NCI-H2196 (cell line): Measurements from ENCODE around the gene C3orf85.

Experiments
- DNase-seq: peaks from one replicate; lab custom pipeline; 2025; ENCODE audit not compliant: unreplicated experiment; lab: John Stamatoyannopoulos, UW

C3orf85 gene

DNA sequence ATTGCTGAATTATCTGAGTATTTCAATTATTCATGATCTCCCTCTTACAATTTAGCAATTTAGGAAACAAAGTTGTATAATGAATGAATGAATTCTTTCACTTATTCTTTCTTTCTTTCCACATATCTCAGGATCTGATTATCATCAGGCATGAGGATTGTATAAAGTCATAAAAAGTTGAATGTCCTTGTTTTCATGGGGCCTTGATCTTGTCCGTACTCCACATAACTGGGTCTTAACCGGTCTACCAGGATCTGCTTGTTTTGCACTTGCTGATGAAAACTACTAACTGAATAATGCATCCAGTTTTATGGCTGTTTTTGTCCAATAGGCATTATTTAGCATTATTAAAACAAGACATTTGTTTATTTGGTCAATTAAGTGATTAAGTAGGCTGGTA is 12.6 kb downstream of the C3orf85 start:
- DNase-seq = no peak

DNA sequence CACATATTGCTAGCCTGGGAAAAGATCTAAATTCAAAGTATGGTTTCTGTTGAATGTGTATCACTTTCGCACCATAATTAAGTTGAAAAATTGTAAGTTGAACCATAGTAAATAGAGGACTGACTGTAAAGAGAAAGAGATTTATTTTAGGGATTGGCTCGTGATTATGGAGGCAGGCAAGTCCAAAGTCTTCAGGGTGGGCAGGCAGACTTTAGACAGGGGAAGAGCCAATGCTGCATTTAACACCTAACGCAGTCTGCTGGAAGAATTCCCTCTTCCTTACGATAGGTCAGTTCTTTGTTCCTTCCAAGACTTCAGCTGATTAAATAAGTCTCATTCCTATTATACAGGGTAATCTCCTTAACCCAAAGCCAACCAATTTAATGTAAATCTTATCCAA is 15.8 kb downstream of the C3orf85 start:
- no peak for DNase-seq

DNA sequence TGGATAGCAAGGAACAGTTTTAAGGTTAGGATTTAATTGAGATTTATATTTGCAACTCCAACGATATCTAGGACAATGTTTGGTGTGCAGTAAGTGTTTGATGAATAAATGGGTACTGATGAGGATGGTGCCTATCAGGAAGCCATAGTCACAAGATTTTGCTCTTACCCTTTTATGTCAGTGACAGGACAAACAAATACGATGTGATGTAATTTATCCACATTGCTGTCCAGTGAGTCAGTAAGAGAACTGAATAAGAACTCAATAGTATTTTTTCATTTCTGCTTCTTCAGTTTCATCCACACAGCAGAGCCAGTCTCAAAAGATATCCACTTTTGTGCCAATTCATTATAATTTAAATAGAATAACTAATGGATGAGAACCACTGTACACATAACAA is 18.5 kb downstream of the C3orf85 start:
- DNase-seq = no peak

DNA sequence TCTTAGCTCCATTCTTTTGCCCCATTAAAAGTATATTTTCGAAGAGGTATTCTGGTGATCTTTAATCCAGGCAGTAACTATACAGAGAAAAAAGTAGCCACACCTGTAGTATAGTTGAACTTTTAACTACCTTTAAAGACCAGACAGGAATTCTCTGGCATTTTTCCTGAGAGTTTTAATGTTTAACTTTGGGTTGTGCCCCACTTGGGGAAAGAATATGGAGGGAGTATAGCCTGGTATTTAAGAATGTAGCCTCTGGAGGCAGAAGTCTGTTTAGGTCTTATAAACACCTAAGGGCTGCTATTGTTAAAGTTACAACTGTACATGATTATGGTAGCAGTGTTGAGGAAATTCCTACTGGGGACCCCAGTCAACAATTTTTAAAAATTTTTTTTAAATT is 19.3 kb downstream of the C3orf85 start:
- DNase-seq = no peak

DNA sequence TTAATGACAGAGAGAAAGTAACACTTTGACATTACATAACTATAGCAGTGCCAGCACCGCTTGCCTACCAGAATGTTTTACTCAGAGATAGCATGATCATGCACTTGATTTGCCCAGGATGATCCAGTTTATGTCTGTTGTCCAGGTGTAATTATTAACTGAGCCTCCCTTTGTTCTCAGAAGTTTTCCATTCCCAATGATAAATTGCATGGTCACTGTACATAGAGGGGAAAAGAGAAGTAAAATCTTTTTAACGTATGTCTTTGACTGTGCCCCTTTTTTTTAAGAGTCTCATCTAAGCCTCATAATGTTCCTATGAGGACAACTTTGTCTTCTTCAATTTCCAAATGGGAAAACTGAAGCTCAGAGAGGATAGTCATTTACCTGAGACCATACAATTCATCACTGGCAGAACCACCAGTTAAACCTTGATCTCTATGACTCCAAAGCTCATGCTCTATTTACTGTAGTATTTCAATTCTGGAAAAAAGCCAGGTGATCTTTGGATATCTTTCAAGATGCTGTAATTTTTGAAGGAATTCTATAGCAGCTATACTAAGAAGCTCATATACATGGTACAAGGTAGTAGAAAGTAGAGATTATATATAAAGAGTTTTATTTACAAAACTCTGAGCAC is 25.1 kb downstream of the C3orf85 start:
- no peak for DNase-seq

DNA sequence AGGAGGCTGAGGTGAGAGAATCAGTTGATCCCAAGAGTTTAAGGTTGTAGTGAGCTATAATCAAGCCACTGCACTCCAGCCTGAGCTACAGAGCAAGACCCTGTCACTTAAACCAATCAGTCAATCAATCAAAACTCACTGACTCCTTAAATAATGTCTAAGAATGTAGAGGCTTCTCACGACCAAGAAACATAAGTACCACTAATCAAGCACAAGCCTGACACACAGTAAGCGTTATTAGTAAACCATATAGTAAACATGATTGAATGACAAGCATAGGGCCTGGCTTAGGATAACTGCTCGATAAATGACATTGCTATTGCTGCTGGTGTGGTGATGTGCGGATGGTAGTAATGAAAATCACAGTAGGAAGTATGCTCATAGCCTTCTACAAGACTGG is 29.4 kb downstream of the C3orf85 start:
- DNase-seq = no peak

DNA sequence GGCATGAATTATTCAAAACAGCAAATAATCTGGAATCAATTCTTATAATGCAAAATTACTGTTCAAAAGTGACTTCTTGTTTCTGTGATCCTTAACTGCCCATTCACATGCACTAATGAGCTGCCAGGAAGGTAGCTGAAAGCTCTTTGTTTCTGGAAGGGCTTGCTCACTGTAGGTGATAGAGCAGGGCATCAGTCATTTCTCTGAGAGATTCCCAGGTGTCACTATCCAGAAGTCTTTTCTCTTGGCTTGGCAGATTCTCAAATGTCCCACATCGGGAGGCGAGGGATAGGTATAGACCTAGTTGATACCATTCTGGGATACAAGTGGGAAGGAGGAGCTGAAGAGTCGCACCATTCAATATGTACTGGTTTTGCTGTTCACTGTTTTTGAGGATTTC is 35.0 kb downstream of the C3orf85 start:
- DNase-seq = no peak

DNA sequence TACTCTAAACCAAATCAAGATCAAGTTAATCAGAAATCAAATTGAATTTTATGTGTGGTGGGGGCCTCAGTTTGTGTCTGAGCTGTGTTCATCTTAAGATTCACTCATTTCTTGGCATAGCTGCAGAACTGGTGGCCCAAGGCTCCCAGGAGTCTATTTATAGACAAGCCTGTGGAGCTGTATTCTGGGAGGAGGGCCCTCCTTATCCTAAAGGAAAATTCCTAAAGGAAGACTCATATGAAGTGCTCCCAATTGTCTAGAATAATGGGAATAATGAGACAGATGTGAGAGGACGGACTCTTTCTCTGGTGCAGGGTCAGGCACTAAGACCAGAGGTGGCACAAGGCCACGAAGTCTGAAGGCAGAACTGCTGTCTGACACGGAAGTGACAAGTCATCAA is 38.9 kb downstream of the C3orf85 start:
- no peak for DNase-seq

DNA sequence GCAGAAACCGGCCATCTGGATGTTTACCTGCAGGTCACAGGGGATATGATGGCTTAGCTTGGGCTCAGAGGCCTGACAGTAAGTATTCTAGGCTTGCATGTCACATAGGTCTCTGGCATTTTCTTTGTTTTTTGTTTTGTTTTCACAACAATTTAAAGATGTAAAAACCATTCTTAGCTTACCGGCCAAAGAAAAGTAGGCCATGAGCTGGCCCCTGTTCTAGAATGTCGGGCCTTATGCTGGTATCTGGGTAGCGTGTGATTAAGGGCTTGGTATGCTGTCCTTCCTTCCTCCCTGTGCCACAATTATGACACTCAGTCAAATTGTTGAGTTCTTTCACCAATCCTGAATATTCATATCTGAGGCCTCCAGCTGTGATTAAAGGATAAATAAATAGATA is 40.2 kb downstream of the C3orf85 start:
- no peak for DNase-seq

DNA sequence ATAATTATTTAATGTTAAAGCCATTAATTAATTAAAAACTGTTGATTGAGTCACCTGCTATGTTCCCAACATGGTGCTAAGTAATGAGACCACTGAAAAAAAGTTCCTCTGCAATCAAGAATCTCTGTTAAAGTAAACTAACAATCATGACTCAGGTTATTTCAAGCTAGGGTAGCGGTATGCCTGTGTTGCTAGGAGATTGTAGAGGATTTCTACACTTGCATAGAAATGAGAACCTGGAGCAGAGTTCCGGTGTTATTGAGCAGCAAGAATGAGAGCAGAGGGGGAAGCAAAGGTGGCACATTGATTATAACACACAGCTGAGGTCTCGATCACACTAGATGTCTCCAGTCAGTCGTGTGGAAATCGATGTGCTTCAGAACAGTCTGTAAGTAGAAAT is 41.4 kb downstream of the C3orf85 start:
- no peak for DNase-seq

DNA sequence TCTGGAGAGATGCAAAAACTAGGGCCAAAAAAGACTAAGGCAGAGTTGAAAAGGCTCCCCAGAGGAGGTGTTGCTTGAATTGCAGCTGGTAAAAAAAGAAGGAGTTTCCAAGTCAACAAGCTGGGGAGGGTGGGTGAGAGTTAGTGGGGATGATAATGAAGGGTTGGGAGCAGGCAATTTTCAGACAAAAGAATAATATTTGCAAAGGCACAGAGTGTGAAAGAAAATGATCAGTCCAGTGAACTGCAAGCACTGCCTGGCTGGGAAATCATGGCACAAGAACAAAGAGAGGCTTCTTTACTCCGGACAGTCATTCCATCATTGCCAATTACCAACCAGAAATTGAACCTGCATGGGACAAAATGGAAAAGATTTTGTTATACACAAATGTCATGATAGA is 42.2 kb downstream of the C3orf85 start:
- no peak for DNase-seq

DNA sequence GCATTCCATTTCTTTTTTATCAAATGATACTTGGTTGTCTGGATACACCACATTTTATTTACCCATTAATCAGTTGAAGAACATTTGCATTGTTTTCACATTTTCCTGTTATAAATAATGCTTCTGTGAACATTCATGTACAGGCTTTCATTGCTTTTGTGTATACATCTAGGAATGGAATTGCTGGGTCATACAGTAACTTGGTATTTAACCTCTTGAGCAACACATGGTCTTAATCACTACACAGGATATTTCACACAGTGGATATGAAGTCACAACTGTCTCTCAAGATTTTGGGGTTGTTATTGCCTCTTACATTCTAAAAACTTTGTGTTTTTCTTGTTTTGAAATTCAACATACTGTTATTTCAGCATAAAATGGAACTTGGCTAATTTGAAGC is 48.2 kb downstream of the C3orf85 start:
- no peak for DNase-seq

DNA sequence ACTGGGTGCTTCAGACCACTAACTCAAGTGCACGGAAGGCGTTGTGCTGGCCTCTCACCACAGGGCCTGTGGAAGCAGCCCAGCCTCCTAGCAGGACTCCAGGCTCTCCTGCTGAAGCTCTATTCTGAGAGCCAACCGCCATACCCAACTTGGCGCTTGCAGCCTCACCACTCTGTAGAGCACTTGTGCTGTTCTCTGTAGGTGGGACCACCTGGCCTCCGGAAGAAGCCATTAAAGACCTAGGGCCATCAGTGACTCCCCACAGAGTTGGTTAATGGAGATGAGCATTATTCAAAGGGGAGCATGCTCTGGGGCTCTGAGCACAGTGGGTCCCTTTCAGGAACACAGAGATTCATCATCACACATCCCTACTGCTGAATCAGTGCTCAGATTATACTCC is 50.9 kb downstream of the C3orf85 start:
- no peak for DNase-seq

DNA sequence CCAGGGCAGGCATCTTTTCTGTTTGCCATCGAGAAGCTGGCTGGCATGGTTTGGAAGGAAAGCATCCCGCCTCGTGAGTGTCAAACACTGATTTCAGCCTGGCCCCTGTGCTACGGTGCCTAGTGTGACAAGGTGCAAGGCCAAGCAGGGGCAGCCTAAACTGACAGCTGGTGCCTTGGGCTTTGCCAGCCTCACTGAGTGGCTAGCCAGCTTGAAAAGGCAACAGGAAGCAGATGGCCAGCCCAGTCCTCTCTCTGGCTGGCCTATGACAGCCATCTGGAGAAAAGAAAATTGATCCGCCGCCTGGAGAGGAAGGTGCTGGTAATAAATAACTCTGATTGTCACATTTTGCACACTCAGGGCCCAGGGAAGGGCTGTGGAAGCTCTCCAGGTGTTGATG is 52.2 kb downstream of the C3orf85 start:
- DNase-seq = peak; percentile 27

DNA sequence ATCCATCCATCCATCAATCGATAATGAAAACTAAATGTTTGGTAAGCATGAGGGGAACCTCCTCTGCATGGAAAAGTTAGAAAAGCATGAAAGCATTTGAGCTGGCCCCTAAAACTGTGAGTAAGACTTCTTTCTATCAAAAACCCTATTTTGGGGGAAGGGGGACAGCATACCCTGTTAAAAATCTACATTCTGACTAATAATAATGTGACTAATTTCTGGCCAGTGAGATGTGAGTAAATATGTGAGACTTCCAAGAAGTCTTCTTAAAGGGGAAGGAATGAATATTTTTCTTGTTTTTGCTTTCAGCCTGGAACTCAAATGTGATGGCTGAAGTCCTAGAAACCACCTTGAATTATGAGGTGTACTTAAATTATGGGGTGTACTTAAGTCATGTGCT is 54.9 kb downstream of the C3orf85 start:
- no peak for DNase-seq

DNA sequence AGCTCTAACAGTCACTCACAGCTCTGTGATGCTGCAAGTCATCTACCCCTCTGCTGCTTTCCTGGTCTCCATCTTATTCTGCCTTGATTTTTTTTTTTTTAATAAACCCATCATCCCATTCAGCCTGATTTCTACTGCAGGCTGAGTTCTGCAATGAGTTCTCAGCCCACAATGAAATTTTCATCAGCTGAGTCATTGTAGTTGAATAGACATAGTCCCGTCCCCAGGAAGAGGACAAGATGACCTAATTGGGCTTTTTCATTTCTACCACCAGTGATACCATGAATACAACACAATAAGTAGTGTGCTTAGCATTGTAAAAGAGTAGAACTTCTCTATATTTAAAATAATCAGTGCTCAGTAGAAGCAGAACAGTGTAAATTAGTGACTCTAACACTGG is 59.3 kb downstream of the C3orf85 start:
- DNase-seq = no peak
